Measurements from ENCODE around the gene DNAH8. TPM values are rescaled to one million over a fixed set of nuclear protein-coding genes. Genes with fewer than 3 reads are reported as not detected.
"Not testable (repeated sequence)": the region's sequence is repeated elsewhere in the genome, so short reads cannot be mapped to it uniquely, and the experiment has no call there.

DNAH8 gene
- total RNA-seq, 1 donor from 2014 or later = 0.05 TPM

DNA sequence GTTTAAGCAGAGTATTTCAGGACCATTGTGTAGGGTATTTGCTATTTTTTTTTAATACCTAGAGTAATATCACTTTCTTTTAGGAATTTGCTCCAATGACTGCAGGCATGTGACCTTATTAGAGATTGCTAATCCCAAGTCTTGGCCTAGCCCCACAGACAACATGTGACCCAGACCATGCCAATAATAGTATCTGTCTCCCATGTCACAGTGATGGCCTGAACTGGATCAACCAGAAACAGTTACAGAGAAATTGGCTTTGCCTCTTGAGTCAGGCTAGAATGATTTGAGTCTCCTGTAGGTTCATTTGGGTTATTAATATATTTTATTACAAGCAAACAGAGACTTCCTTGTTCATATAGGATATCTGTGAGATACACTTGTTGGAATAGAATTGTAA is 116.8 kb downstream of the DNAH8 start:
- DNase-seq (ENCODE audit: low read depth) = no peak

DNA sequence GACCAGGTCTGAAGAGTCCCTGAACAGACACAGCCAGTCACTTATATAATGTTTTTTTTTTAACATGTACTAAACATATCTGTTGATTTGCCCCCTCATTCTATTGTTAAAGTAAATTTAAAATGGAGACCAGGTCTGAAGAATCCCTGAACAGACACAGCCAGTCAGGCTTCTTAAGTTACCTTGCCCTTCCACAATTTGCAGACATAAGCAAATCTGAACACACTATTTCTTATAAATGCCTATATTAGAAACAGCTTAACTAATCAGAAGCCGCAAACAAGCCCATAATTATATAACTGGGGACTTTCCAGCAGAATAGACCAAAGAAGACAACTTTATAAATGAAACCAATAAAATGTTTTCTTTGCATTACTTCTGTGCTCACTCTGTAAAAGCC is 118.2 kb downstream of the DNAH8 start:
- no peak for DNase-seq (ENCODE audit: low read depth)

DNA sequence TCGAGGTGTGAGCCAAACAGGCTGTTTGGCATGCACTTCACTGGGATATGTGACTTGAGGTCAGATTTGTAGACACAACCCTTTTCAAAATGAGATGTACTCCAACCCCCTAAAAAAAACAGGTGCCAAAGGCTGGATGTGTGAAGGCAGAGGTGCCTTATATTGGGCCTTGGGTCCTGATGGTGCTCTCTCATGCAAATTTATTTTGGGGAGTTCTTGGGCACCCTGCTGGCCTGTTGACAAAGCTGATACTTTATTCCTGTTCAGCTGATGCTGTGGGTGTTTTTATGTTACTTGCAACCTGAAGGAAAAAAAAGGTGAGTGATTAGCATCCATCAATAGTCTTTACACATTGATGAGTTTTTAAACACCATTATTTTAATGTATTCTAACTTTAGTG is 121.5 kb downstream of the DNAH8 start:
- no peak for DNase-seq (ENCODE audit: low read depth)

DNA sequence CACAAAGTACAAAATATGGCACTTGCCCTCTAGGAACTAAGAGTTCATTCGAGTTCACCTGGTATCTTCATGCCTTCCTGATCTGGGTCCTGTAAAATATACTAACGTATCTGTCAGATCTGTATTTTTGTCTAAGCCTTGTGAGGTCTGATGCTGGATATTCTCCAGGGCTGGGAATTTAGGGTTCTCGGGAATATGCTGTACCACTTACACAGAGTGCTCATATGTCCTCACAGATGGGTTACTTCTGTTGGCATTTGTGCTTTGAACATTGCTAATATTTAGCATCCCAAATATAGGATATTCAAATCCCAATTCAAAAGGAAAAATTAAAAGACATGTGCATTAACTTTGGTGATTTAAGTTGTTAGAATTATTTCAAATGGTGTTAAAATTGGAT is 122.0 kb downstream of the DNAH8 start:
- no peak for DNase-seq (ENCODE audit: low read depth)

DNA sequence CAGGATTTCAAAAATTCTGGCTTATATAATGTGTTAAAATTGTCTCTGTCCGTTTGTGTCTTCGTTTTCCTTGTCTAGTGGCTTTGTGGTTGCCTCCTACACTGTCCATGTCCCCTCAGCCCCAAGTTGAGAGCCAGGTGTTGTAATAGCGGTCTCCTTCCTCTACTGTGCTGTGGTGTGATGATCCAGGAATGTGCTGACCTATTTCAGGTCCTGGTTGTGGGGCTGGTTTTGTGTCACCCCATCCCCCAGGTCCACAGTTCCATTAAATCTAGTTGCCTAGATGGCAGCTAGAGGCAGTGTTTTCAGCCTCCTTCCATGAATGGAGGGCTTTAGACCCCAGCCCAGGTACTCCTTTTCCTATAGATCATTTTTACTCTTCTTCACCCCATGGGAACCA is 128.7 kb downstream of the DNAH8 start:
- no peak for DNase-seq (ENCODE audit: low read depth)

DNA sequence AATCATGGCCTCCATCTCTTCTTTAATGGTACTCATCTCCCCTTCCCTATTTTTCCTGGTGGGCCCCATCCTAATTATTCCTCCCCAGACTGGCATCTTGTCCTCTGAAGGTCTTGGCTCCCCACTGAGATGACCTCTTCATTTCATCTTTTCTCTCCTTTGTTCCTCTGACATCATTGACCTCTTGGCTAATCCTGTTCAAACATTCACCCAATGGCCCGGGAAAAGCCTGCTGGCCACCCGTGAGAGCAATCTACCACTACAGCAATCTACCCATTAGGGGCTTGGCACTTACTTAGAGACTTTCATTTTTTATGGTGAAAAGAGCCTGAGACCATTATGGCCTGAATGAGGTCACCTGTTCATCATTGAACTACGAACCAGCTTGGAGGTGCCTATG is 130.8 kb downstream of the DNAH8 start:
- no peak for DNase-seq (ENCODE audit: low read depth)

DNA sequence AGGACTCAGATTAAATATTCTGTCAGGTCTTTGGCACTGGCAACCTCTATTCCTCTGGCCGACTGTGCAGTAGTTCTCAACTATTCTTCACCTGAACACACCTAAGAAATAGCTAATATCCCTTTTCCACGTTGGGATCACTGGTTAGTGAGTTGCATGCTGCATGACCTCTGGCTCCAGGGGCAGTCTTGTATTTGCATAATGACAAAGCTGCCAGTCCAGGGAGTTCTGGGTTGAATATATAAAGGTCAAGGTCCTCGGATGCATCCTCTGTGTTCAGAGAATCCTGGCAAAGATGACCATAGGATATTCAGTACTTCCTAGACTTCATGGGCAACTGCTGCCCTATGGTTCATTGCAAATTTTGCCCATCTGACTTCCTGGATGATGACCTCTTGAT is 131.2 kb downstream of the DNAH8 start:
- no peak for DNase-seq (ENCODE audit: low read depth)

DNA sequence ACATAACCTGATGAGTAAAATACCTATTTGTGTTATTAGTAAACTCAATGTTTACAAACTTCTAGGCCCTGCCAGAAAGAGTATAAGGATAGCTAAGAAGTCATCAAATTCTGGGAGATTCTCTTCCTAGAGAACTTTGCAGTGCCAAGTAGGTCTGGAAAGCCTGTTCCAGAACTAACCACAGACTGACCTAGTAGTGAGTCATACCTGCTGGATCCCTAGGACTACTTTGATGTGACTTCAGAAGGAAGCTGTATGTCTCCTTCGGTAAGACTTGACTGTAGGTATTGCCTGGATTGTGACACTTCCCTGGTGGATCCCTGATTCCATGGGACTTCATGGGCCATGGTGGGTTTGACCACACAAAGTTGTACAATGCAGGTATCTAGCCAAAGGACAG is 131.7 kb downstream of the DNAH8 start:
- DNase-seq (ENCODE audit: low read depth) = no peak

DNA sequence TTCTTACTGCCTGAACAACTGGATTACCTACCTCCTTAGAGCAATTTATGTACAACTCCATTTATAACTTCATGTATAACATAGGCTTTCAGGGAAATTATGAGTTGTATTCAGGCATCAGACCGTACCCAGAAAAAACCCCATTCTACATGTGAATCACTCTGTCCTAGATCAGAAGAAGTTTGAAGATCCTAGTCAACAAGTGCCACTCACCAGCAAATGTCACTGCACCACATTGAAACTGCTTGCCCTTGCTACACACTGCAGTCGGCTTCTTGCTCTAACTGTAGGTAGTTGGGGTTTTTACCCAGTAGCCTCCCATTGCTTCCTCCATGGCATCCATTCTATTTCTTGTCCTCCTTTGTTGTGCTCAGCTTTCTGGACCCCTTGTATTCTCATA is 132.4 kb downstream of the DNAH8 start:
- DNase-seq (ENCODE audit: low read depth) = no peak

DNA sequence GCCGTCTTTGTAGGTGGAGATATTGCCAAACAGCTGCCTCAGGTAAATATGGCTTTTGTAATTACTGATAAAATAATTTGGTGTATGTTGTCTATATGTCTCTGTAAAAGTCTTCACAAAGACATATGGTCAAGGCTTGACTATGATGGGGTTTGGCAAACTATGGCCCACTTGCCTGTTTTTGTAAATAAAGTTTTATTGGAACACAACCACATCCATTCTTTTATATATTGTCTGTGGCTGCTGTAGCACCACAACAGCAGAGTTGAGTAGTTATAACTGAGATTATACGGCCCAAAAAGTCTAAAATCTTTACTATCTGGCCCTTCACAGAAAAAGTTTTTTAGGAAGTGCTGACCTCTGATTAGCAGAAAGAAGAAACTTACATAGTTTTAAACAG is 133.6 kb downstream of the DNAH8 start:
- no peak for DNase-seq (ENCODE audit: low read depth)

DNA sequence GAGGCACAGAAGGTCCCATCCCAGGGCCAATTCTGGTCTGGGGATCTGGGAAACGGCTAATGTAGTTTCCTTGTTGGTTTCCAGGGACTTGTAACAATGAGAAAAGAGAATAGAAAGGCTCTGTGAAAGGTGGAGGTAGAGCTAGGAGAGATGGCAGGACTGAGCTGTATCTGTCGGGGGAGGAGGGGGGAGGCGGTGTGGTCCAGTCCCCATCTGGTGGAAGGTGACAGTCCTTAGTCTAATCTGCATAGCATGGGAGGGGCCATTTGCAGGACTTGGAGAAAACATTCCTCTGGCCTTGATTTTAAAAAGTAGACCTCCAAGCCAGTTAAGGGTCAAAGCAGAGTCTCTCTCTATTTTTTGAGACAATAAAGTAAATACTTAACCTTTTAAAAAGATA is 137.1 kb downstream of the DNAH8 start:
- no peak for DNase-seq (ENCODE audit: low read depth)

DNA sequence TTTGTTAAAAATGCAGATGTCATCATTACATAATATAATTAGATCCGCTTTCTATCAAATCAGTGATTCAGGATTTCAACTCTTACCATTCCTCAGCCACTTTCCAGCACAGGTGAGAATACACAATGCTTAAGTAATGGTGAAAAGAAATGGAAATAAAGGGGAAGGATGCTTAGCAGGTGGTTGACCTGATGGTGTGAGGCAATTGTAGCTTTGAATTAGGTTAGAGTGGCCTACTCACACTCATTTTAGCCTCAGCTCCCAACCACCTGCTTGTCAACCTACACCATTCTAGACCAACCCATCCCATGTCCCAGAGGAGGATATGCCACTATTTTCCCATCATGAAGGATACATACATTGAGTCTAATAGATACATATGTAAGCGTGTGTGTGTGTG is 138.1 kb downstream of the DNAH8 start:
- no peak for DNase-seq (ENCODE audit: low read depth)

DNA sequence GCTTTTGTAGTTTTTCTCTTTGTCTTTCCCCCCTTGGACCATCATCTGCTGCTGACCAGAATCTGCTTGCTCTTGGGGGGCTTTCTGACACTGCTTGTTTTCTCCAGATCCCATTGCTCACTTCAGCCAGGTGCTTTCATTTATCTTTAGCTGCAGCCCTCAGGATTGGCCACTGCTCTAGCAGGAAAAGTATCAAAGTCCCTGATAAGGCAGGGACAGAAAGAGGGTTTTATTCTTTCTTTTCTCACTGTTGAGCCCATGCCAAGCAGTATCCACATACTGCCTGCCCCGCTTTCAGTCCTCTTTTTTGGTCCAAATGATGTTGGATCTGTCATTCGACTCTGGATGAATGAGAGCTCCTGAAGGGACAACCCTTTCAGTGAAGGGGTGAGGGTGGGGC is 141.4 kb downstream of the DNAH8 start:
- no peak for DNase-seq (ENCODE audit: low read depth)

DNA sequence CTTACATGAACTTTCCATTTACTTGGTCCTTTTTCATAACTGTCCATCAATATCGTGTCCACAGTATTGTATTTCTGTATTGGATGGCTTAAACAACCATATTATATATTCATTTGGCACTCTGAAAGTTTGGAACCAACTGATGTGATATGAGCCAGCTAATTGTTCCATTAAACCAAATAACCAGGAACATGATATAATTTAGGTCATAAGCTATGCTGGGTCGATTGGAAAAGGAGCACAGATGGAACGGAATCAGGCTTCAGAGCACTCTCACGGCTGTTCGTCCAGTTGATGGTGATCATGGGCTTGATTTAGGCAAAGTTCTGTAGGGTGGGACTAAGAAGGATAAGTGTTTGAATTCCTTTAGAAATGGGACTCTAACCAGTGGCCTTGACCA is 142.7 kb downstream of the DNAH8 start:
- DNase-seq (ENCODE audit: low read depth) = no peak

DNA sequence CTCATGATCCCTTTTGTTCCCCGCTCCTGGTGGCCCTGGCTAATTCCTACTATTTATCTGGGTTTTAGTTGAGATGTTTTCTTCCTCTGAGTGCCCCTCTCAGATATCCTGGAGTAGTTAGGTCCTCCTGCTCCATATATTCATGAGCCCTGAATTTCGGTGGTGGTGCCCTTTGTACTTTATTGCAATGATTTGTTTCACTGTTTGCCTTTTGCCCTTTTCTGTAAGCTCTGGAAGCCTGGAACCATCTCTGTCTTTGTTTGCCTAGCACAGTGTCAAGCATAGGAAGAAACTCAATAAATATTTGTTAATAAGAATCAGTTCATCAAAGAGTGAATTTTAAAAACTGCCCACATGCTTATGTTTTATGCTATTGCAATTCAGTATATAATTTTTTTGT is 144.9 kb downstream of the DNAH8 start:
- DNase-seq (ENCODE audit: low read depth) = no peak

DNA sequence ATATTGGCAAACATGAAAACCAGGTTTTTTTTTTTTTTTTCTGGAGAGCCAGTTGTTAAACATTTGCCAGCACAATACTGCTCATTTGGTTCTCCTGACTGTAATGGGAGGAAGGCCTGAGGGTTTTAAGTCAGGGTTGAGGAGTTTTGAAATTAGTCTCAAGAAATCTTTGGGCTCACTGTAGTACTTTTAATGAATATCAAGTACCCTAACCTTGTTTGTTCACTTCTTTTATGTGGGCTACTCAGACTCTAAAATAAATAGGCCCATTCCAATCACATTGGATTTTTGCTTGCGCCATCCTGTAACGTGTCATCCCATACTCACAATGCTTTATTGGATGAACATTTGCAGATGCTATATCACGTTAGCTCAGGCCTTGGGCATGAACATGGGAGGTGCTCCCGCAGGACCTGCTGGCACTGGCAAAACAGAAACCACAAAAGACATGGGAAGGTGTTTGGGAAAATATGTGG is 146.9 kb downstream of the DNAH8 start:
- no peak for DNase-seq (ENCODE audit: low read depth)

DNA sequence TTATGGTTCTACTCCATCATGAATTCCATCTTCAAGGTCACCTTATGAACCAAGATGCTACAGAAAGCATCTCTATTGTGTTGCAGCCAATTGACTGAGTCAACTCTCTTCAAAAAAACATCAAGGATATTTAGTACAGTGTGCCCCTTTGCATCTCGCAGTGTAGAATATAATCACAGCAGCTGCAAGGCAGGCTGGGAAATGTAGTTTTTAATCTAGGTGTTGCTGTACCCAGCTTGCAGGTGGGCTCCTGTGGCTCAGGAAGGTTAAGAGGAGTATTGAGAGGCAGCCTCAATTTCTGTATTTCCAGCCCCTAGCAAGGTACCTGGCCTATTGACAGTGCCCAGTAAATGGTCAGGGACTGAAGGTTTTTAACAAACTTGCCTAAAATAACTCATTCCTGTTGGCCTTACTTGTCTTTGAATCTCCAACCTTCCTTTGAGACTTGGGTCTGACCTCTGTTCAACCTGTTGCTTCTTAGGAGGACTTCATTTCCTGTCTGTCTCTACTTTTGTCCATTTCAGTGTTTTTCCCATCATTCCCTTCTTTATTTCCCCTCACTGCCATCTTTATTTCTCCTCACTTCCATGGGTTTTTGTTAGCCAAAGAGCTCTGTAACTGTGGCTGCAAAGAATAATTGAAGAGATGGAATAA is 150.5 kb downstream of the DNAH8 start:
- DNase-seq (ENCODE audit: low read depth) = no peak

DNA sequence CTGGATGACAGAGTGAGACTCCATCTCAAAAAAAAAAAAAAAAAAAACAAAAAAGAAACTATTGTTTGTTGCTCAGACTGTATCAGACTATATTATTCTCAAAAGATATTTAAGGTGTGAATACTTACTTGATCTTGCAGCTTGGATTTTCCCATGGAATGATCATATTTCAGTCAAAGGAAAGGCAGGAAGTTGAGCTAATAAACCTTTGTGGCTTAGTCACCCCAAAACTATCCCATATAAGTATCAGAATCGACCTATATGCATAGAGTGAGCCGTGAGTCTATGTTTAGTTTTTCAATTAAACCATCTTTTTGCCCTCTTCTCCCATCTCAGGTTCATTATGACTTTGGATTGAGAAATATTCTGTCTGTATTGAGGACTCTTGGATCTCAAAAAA is 152.6 kb downstream of the DNAH8 start:
- DNase-seq (ENCODE audit: low read depth) = no peak

DNA sequence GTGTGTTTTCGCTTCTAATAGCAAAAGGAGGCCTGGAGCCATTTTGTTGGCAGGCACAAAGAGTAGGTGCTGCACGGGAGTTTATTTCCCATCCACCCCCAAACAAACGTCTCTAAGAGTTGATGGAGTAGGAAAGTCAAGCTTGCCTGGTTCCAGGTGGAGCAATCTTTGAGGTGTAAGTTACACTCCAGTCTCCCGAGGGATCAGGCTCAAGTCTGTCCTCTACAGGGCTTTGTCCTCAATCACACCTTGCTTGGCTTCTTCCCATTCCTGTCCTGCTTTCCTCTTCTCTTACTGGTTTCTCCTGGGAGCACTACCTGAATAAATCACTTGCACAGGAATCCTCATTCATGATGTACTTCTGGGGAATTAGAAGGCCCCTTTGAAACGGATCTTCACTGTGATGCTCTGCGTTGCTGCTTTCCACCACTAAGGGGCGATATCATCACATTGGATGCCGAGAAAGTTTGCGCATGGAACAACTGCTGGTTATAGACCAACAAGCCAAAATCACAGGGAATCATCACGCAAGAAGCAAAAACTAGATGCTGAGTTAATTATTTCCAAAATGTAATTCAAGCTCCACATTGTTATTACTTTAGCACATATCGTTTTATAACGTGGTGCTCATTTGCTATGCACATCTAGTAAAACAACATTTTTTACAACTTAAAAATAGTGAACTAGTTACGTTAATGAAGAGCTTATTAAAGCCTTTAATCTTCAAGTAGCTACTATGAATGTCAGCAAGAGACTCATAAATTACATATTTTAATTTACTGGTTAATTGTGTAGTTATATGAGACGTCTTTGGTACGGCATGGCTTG is 156.8 kb downstream of the DNAH8 start:
- peak; percentile 66 for DNase-seq (ENCODE audit: low read depth)

DNA sequence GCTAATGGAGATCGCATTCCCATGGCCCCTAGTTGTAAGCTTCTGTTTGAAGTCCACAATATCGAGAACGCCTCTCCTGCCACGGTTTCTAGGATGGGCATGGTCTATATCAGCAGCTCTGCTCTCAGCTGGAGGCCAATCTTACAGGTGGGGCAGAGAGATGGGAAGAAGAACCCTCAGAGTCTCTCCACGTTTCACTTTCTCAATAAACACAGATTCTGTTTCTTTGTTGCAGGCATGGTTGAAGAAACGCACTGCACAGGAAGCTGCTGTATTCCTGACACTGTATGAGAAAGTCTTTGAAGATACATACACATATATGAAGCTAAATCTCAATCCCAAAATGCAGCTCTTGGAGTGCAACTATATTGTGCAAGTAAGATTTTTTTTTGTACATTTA is 157.9 kb downstream of the DNAH8 start:
- DNase-seq (ENCODE audit: low read depth) = no peak

DNA sequence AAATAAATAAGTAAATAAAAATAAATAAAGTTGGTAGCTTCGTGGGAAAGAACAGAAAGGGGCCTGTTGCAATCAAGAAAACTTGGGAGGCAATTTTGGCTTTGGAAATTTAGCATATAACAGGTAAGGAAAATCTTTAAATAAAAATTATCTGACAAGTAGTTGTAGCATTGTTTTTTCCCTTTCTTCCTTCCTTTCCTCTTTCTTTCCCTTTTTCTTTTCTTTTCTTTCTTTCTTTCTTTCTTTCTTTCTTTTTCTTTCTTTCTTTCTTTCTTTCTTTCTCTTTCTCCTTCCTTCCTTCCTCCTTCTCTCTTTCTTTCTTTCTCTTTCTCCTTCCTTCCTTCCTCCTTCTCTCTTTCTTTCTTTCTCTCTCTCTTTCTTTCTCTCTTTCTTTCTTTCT is 158.7 kb downstream of the DNAH8 start:
- DNase-seq (ENCODE audit: low read depth) = not testable (repeated sequence)

DNA sequence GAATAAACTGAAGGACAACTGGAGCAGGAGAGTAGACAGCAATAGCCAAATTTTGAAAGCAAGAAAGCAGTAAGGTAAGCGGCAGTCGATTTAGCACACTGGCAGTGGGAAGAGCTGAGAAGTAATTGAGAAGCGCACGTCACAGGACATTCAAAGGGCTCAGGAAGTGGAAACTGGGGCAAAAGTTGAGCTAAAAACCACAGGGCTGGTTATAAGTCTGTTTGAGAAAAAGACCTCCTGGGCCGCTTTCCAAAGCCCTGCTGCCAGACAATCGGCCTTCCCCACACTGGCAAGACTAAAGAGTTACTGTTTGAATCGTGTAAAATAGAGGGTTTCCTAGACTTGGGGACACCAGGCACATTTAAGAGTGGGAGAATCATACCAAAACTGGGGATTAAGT is 161.4 kb downstream of the DNAH8 start:
- no peak for DNase-seq (ENCODE audit: low read depth)

DNA sequence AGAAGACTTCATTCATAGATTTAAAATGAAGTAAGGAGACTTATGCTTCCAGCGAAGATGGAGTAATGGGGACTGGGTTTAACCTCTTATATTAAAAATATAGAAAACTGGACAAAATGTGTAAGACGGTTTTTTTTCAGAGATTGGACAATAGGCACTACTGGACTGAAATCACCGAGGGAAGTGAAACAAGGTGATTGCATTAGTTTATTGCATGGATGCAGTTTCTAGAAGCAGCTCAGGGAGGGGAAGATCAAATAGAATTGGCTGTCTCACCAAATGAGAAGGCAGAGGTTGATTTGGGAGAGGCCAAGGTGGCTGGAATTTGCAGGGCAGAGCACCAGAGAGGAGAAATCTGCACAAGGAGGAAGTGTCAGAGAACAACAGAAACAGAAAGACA is 162.6 kb downstream of the DNAH8 start:
- DNase-seq (ENCODE audit: low read depth) = no peak
